GM12875 (cell line): ENCODE data around the gene DNAH11.
"Not testable (repeated sequence)": the region's sequence is repeated elsewhere in the genome, so short reads cannot be mapped to it uniquely, and the experiment has no call there.

Experiments
- H3K4me3 ChIP-seq: one replicate; pipeline ENCODE4 v1.5.1; 2011; ENCODE audit warnings: low read depth, low read length, control low read depth
- CTCF ChIP-seq: IDR thresholded peaks from 2 replicates; pipeline ENCODE4 v1.5.1; 2011; ENCODE audit warnings: low read depth, mild to moderate bottlenecking, control low read depth, inconsistent platforms, low read length, moderate library complexity, borderline replicate concordance; ENCODE audit not compliant: insufficient read depth

Gene DNAH11

GRCh38 chr7:21920936-21921335 lies 378.1 kb downstream of the DNAH11 start:
- H3K4me3 ChIP-seq = no peak overlapping the region
- TF ChIP-seq CTCF = no peak

DNA sequence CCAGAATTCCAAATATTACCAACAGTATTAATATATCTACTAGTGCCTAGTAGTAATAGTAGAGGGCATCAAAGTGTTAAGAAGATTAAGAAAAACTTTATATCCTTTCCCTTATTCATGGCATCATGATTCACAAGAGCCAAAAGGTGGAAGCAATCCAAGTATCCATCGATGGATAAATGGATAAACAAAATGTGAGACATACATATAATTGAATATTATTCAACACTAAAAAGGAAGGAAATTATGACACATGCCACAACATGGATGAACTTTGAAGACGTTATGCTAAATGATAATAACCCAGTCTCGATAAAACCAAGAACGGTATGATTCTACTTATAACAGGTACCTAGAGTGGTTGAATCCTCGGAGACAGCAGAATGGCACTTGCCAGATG lies 379.8 kb downstream of the DNAH11 start:
- TF ChIP-seq CTCF = no peak
- no peak overlapping the region for H3K4me3 ChIP-seq

GRCh38 chr7:21923658-21924057 lies 380.8 kb downstream of the DNAH11 start:
- no peak for TF ChIP-seq CTCF
- H3K4me3 ChIP-seq = no peak overlapping the region

DNA sequence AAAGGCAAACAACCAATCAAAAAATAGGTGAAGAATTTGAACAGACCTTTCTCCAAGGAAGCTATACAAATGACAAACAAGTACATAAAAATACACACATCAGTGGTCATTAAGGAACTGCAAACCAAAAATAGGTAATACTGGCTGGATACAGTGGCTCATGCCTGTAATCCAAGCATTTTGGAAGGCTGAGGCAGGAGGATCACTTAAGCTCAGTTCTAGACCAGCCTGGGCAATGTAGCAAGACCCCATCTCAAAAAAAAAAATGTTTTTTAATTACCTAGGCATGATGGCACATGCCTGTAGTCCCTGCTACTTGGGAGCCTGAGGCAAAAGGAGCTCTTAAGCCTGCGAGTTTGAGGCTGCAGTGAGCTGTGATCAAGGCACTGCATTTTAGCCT lies 383.6 kb downstream of the DNAH11 start:
- no peak for TF ChIP-seq CTCF
- no peak overlapping the region for H3K4me3 ChIP-seq

GRCh38 chr7:21927693-21928092 lies 384.9 kb downstream of the DNAH11 start:
- no peak overlapping the region for H3K4me3 ChIP-seq
- TF ChIP-seq CTCF = no peak

GRCh38 chr7:21933293-21933692 lies 390.5 kb downstream of the DNAH11 start:
- H3K4me3 ChIP-seq = not testable (repeated sequence)

- TF ChIP-seq CTCF = no peak
- H3K4me3 ChIP-seq = no peak overlapping the region
These were observed 392.0 kb downstream of the DNAH11 start for GRCh38 chr7:21934808-21935207.

DNA sequence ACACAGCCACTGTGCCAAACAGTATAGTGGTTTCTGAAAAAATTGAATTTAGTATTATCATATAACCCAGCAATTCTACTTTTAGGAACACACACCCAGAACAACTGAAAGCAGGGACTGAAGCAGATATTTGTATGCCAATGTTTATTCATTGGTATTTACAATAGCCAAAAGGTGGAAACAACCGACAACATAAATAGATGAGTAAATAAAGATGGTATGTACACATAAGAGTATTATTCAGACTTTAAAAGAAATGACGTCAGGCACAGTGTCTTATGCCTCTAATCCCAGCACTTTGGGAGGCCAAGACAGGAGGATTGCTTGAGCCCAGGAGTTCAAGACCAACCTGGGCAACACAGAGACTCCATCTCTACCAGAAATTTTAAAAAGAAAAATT lies 395.6 kb downstream of the DNAH11 start:
- H3K4me3 ChIP-seq = no peak overlapping the region
- no peak for TF ChIP-seq CTCF
